BJ (cell line): Measurements from ENCODE around the gene AP3D1. TPM values are rescaled to one million over a fixed set of nuclear protein-coding genes. Genes with fewer than 3 reads are reported as not detected.

Source experiments
- CTCF ChIA-PET: fragments of 350-600 bp; formaldehyde crosslinking; extraction: SDS; loops from one replicate; lab custom pipeline; 2021; ENCODE audit warnings: antibody characterized with exemption, inconsistent platforms; lab: Yijun Ruan, JAX
- POLR2A ChIA-PET: fragments of 300-600 bp; sonication (Branson Sonifier 250); formaldehyde crosslinking; extraction: SDS; loops from one replicate; lab custom pipeline; 2021; ENCODE audit warnings: antibody characterized with exemption; lab: Charles Lee
- DNase-seq: peaks from one replicate; pipeline ENCODE4 v3.0.0-alpha.2; 2011; ENCODE audit warnings: low read depth
- H3K27me3 ChIP-seq: 2 replicates; pipeline ENCODE4 v1.6.0; 2011; ENCODE audit warnings: low read length; ENCODE audit not compliant: control insufficient read depth, insufficient read depth
- H3K36me3 ChIP-seq: 2 replicates; pipeline ENCODE4 v1.5.1; 2011; ENCODE audit warnings: low read length; ENCODE audit not compliant: control insufficient read depth, insufficient read depth
- H3K4me3 ChIP-seq: 2 replicates; pipeline ENCODE4 v1.5.1; 2011; ENCODE audit warnings: low read depth, mild to moderate bottlenecking, control low read depth, low read length
- CTCF ChIP-seq: IDR thresholded peaks from 2 replicates; pipeline ENCODE4 v1.5.1; 2011; ENCODE audit warnings: low read depth, mild to moderate bottlenecking, control low read depth, inconsistent platforms, low read length, moderate library complexity; ENCODE audit not compliant: insufficient read depth
- polyA plus RNA-seq: library from polyadenylated mRNA; depleted of rRNA; stranded (reverse); fragments of >200 nt; gene quantifications from 2 replicates; pipeline ENCODE4 v1.2.3, GENCODE V29; 2011

Gene AP3D1
- polyA plus RNA-seq, 1 experiment: 122 TPM

- DNase-seq: no peak
- H3K4me3 ChIP-seq: no peak overlapping the region
- ChIA-PET POLR2A (no interaction called here), CTCF (interaction anchor here (0.6 to 0.7 kb wide), 2 partner anchors 133 to 191 kb away, joined by 3 read pairs; no protein-coding TSS in a partner anchor)
- peaks cover 17% of the 10 kb centered on the region for H3K36me3 ChIP-seq
- TF ChIP-seq CTCF: no peak
- no peaks in the 10 kb centered on the region for H3K27me3 ChIP-seq
These were observed 9.1 kb downstream of the AP3D1 start for GRCh38 chr19:2142173-2142829.

DNA sequence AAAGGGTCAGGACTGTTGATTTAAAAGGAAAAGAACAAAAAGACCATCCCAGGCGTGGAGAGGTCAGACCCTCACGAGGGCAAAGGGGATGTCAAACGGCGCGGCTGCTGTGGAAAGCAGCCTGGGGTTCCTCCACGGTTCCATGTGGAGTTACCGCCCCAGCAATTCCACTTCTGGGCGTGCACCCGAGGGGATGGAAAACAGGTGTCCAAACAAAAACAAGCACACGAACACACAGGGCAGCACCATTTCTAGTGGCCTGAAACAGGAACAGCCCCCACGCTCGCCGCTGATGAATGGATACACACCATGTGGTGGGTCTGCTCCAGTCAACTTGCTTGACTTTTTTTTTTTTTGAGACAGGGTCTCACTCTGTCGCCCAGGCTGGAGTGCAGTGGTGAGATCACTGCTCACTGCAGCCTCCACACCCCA, 11.2 kb downstream of the AP3D1 start:
- no peak overlapping the region for H3K4me3 ChIP-seq
- ChIA-PET CTCF (interaction anchor here (0.5 kb wide), 1 partner anchor 340 kb away, joined by 5 read pairs; no protein-coding TSS in a partner anchor), POLR2A (interaction anchor here (0.6 kb wide), 1 partner anchor 16 kb away, joined by 3 read pairs; no protein-coding TSS in a partner anchor)
- no peak for TF ChIP-seq CTCF
- peaks cover 30% of the 10 kb centered on the region for H3K36me3 ChIP-seq
- DNase-seq: no peak
- no peaks in the 10 kb centered on the region for H3K27me3 ChIP-seq

DNA sequence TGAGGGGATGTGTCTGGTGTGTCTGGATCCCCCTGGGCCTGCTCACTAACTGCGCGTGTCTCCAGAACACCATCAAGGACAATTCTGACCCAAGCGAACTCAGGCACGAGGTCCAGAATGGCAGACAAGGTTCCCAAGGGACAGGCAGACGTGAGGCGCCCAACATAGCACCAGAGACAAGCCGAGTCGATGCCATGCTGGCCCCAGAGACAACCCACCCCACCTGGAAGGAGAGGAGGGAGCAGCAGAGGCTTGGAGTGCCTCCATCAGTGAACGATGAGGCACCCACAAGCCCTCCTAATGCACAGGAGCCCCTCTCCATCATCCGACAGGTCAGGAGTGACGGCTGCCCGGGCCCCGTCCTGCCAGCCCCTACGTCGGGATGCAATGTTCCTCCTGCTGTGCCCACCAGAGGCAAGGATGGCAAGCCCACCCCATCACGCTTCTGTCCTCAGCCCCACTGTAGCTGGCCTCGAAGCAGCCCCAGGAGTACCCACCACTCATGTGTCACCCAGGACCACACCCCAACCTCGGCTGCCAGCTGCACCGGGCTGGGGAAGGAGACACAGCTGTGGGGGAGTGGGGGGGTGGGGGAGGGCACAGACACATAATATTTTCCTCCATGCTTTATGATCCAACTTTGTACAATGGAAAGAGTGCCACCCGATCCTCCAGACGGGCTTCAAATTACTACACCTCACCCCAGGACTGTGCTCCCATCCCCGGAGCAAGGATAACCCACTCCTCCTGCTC, 11.8 kb downstream of the AP3D1 start:
- H3K4me3 ChIP-seq: no peak overlapping the region
- no peak for DNase-seq
- CTCF ChIA-PET: interaction anchor here (0.5 kb wide), 1 partner anchor 340 kb away, joined by 5 read pairs; no protein-coding TSS in a partner anchor
- H3K27me3 ChIP-seq: no peaks in the 10 kb centered on the region
- POLR2A ChIA-PET: no interaction called here
- H3K36me3 ChIP-seq: peaks cover 27% of the 10 kb centered on the region
- no peak for TF ChIP-seq CTCF

DNA sequence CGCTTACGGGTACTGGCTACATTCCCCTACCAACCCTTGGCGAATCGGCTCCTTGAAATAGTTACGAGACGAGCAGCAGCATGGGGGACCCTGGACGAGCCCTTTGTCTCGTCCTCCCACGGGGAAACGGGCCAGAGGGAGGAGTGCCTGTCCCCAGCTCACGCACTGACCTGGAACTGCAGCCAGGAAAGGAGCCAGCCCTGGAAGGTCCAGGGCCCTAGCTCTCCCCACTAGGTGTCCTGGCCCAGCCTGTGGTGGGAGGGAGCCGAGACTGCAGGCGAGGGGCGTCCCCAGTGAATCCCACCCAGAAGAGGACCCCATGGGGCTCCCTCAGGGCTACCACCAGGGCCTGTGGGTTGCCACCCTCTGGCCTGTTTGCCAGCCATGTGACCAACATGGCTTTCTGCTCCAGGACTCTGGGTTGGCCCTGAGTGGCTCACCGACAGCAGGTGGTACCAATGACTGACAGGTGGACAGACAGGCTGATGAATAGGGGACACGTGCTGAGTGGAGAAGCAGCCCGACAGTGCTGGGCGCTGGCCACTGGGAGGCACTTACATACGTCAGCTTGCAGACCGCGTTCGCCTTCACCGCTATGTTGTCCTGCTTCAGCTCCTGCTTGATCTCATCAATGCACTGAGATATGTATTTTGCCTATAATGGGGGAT, 13.2 kb downstream of the AP3D1 start:
- no peaks in the 10 kb centered on the region for H3K27me3 ChIP-seq
- TF ChIP-seq CTCF: no peak
- ChIA-PET CTCF (interaction anchor here (1.6 kb wide), 1 partner anchor 40 kb away, joined by 4 read pairs; no protein-coding TSS in a partner anchor), POLR2A (no interaction called here)
- no peak for DNase-seq
- H3K36me3 ChIP-seq: peaks cover 27% of the 10 kb centered on the region
- H3K4me3 ChIP-seq: no peak overlapping the region

- ChIA-PET CTCF (interaction anchor here (1.6 kb wide), 1 partner anchor 39 kb away, joined by 4 read pairs; no protein-coding TSS in a partner anchor), POLR2A (no interaction called here)
- peaks cover 37% of the 10 kb centered on the region for H3K36me3 ChIP-seq
- H3K27me3 ChIP-seq: no peaks in the 10 kb centered on the region
- TF ChIP-seq CTCF: no peak
- H3K4me3 ChIP-seq: no peak overlapping the region
- DNase-seq: no peak
These were observed 14.6 kb downstream of the AP3D1 start for GRCh38 chr19:2136796-2137195.
